GM18907 (cell line): ENCODE measurements around the gene ODF2.
"Not testable (repeated sequence)": the region's sequence is repeated elsewhere in the genome, so short reads cannot be mapped to it uniquely, and the experiment has no call there.

Source experiments
- ATAC-seq: cut with Tn5 transposase; IDR thresholded peaks from one replicate; pipeline ENCODE4 v1.9.1; 2021; ENCODE audit warnings: mild to moderate bottlenecking, moderate library complexity; ENCODE audit not compliant: unreplicated experiment

ODF2 gene

DNA sequence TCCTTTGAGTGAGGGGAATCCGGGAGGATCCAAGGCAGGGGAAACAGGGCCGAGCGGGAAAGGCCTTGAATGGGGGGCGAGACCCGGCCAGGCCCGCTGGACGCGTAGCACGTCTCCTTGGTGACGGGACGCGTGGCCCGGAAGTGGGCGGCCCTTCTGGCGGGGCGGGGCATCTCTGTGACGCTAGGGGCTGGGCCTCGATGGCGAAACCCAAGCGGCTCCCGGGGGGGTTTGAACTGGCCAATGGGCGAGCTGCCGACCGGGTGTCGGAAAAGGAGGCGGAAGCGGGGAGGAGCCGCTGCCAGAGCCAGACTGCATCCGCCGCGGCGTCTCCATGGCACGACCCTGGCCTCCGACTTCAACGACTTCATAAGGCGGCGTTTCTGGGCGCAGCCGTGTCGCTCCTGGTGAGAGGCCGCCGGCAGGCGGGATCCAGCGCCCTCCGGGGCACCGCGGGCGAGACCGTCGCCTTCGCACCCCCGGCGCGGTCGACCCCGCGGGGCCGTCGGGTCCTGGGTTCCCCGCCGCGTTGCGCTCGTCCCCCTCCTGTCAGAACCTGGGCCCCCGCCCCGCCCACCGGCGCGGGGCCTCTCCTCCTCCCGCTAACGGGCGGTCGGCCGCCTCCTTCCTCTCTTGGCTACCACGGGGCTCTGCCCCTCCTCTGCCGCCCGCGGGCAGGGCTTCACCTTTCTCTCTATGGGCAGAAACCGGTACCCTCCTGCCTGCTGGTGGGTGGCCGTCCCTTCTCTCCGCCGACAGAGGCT is at the start of gene ODF2:
Gene ODF2, plus strand, starts transcription at position 158 of the 764 bp plus-strand sequence. Its CDS starts 86 bp downstream, at position 244.
- peak; percentile 89 for ATAC-seq

DNA sequence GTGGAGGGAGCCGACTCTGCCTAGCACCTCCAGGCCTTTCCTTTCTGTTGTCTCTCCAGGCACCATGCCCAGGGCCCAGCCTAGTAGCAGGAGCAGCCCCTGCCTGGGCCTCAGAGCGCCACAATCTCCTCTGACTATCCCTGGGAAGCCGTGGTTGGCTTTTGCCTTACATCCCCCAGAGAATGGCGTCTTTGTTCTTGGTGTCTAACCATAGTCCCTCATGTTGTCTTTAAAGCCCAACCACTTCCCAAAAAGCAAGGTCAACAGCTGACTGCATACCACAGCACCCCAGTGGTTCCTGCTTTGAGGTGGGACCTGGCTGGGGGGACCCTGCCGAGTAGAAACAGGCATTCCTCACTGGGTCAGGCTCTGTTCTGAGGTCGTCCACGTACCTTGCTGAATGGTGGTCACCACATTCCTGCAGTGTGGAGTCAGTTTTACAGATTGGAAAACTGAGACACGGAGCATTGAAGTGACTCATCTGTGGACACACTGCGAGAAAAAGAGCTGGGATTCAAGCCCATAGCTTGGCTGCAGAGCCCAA is 48.9 kb upstream of the ODF2 start:
- no peak for ATAC-seq

DNA sequence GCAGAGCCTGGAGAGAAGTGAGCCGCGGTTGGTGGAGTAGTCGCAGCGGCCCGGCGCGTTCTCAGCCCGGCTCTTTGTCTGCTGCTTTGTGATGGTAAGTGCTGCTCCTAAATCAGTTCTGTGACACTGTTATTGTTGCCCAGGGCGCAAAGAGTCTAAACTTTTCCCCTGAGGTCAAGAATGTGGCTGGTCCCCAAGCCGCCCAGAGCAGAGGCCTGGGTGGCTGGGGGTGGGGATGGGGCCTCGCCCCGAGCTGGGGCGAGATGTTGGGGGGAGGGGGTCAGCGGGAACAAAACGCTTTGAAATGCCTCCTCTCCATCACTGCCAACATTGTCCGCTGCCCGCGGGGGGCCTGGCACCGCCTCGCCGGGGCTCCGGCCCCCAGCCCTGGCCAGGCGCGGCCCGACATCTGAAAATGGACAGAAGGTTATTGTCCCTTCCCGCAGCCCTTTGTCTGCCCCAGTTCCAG is 46.8 kb upstream of the ODF2 start:
- no peak for ATAC-seq

DNA sequence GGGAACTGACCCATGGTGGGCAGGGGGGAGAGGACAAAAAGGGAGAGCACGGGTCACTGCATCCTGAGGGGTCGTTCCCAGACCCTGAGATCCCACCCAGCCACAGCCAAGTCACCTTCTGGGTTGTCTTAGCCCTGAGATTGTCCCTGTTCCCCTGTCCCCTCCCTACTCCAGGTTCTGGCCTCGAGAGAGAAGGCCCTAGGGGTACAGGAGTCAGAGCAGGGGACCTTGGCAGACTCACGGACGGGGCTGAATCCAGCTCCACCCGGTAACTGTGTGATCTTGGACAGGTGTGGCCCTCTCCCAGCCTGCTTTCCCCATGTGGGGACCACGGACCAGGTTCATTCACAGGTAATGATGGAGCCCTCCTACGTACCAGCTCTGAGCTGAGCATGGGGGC is 46.4 kb upstream of the ODF2 start:
- ATAC-seq, result no peak

DNA sequence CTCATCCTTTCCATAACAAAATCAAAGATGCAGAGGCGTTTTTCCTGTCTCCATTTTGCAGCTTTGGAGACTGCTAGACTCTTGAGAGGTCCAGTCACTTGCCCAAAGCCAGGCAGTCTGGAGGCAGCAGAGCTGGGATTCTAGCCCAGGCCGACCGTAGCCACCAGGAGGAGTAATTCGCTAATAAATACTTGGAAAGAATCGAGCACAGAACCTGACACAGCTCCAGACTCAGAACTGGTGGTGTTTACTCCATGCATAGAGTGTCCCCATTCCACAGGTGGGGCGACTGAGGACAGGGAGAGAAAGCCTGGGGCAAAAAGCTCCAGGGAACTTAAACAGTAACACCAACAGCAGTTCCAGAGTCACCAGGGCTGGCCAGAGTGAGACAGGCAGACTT is 45.8 kb upstream of the ODF2 start:
- no peak for ATAC-seq

- ATAC-seq, result no peak
Observed at GRCh38 chr9:128411364-128412119, 44.3 kb upstream of the ODF2 start.

DNA sequence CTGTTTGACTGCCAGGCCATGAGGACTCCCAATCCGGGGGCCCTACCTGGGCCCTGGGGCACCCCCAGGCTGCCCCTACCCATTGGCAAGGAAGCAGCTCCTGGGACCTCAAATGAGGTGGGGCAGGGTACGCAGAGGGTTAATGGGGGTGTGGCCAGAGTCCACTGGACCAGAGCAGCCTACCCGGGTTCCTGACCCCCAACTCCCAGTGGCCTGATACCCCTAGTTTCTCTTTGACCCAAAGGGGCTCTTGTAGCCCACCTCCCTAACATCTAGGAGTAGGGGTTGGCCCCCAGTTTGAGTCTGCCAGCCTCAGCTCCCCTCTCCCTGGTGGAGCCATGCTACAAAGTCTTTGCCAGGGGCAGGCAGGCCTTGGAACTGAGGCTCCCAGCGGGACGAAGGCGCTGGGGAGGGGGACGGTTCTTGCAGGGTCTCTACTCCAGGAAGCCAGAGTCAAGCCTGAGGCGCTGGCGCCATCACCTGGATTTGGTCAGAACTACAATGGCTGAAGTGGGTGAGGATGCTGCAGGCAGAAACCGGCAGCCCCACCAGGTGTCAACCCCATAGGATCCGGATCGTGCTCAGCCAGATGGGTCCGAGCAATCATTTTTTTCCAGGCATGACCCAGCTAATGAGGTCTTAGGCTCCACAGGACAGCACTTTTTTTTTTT is 43.6 kb upstream of the ODF2 start:
- no peak for ATAC-seq

DNA sequence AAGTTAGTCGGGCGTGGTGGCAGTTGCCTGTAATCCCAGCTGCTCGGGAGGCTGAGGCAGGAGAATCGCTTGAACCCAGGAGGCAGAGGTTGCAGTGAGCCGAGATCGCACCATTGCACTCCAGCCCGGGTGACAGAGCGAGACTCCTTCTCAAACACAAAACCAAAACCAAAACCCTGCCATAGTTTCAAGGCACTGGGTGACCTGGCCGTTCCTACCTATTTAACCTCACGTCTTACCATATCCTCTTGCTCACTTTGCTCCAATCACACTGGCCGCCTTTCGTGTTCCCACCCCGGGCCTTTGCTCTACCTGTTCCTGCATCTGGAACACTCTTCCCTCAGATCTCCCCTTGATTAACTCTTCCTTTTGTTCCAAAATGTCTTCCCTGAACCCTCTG is 42.1 kb upstream of the ODF2 start:
- not testable (repeated sequence) for ATAC-seq

DNA sequence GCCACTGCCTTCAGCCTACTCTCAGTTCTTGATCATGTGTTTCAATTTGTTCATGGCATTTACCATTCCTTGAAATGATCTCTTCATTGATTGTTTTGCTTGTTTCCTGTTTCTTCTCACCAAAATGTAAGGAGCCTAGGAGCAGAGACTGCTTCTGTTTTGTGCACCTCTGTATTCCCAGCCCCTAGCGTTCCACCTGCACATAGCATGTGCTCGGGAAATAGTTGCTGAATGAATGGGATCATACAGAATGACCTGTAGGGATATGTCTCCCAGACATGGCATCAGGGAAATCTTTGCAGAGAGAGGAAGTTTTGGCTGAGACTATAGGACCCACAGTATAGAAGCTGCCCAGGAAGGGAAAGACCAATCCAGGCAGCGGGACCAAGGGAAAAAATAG is 41.3 kb upstream of the ODF2 start:
- ATAC-seq, result no peak

GRCh38 chr9:128415281-128415680 is 40.5 kb upstream of the ODF2 start:
- ATAC-seq, result no peak

- no peak for ATAC-seq
Observed at GRCh38 chr9:128416014-128416413, 39.8 kb upstream of the ODF2 start.

- ATAC-seq, result no peak
Observed at GRCh38 chr9:128416432-128417019, 39.3 kb upstream of the ODF2 start.

DNA sequence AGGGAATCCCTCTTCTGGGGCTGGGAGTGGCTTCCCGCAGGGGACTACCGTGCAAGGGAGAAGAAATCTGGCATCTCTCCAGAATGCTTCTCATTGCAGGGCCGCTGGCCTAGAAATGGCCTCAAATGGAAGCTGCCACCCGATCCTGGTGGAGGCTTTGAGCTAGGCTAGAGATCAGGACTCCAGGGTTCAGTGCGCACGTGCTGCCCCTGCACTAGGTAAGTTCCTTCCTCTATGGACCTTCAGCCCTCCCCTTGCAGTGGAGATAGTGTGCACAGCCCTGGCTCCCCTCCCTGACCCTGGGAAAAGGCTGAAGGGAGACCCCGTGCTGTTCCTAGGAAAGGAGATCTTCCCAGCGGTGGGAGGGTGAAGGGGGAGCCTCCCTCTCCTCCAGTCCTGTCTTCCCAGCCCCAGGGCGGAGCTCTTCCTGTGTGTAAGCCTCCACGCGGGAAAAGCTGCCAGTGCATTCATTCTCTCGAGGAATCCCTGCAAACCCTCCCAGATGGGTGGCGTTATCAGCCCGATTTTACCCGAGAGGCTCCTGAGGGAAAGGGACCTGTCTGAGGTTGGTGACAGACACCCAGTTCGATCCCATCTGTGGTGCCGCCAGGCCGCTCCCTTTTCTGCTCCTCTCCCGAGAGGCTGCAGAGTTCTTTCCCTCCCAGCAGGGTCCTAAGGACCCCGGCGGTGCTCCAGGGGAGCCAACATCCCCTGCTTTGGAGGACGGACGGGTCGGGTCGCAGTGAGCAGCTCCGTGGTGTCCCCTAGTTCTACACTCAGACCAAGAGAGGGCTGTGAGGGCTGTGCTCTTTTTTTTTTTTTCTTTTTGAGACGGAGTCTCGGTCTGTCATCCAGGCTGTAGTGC is 36.5 kb upstream of the ODF2 start:
- ATAC-seq, result no peak

- ATAC-seq, result peak; percentile 70
Observed at GRCh38 chr9:128420060-128420650, 35.7 kb upstream of the ODF2 start.

DNA sequence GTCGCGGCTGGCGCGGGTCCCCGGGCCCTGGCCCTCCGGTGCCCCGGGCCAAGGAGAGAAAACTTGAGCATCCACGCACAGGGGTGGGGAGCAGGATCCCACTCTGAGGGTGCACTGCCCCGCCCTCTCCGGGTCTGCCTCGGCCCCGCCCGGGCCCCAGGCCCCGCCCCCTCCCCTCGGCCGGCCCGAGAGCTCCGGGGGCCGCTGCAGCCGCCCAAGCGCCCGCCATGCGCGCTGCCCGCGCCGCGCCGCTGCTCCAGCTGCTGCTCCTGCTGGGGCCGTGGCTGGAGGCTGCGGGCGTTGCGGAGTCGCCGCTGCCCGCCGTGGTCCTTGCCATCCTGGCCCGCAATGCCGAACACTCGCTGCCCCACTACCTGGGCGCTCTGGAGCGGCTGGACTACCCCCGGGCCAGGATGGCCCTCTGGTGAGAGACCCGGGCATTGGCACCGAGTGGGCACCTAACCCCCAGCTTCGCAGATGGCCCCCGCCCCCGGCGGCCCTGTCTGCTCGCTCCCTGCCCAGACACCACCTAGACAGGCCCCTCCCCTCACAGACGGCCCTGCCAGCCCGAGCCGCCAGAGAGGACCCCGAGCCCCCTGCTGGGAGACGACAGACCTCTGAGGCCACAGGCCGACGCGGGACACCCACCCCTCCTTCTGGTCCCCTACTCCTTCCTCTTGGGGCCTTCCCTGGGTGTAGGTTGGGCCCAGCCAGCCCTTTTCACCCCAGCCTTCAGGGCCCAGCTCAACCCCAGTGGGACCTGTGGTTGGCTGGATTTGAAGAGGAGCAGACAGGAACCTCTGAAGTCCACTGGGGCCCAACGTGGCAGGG is 34.9 kb upstream of the ODF2 start, which contains the start of gene CERCAM:
Gene CERCAM, plus strand, starts transcription at position 207 of the 831 bp plus-strand sequence. Its CDS starts 21 bp downstream, at position 228.
- ATAC-seq, result peak; percentile 64

DNA sequence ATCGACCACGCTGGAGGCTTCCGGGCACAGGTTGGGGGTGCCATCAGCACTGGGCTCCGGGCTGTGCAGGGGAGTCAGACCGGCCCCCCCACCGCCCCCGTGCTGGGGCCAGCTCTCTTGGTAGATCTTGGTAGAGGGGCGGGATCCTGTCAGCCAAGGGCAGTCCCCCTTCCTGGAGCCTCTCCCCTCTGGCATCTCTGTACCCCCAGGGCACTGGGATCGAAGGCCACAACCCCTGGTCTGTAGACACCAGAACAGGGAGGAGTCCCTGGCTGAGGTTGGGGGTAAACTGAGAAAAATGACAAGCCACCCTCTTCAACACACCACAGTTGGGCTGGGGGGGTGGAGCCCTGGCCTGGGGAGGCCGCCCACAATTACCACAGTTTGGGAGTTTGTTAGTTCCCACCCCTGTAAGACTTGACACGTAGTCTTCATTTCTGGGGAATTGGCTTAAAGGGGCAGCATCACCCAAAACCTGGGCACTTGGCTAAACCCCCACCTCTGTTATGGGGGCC is 34.3 kb upstream of the ODF2 start:
- ATAC-seq, result no peak

DNA sequence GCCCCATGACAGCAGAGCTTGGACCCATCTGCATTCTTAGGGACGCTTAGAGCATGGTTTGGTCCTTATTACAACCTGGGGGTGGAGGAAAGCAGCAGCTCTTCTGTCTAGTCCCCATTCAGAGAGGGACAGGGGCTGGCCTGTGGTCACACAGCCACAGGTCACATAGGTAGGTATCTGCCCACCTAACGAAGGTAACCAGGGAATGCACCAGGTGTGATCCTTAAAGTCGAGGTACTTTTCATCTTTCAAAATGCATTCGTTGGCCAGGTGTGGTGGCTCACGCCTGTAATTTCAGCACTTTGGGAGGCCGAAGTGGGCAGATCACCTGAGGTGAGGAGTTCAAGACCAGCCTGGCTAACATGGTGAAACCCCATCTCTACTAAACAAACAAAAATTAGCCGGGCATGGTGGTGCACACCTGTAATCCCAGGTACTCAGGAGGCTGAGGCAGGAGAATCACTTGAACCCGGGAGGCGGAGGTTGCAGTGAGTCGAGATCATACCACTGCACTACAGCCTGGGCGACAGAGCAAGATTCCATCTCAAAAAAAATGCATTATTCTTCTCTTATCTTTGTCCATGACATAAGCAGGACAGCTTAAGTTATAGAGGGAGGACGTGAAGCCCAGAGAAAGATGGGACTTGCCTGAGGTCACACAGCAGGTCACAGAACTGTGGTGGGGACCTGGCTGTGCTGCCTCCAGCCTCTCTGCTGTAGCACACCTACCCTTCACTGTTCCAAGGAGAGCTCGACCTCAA is 33.6 kb upstream of the ODF2 start:
- ATAC-seq, result not testable (repeated sequence)

DNA sequence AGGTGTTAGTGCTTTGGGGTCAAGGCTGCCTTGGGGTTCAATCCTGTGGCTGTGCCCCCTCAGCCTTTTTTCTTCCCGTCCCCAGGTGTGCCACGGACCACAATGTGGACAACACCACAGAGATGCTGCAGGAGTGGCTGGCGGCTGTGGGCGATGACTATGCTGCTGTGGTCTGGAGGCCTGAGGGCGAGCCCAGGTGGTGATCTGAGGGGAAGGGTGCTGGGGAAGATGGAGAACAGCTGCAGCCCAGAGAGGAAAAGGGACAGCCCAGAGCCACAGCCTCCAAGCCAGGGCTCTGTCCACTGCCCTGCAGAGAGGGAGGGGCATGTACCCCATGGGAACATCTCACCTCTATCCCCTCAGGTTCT is 33.0 kb upstream of the ODF2 start:
- no peak for ATAC-seq
